Eye (tissue), 1 donor: ENCODE results near the gene EXOC4.

Experiments
- DNase-seq: peaks from one replicate; pipeline ENCODE4 v3.0.0-alpha.2; 2015

Gene EXOC4

DNA sequence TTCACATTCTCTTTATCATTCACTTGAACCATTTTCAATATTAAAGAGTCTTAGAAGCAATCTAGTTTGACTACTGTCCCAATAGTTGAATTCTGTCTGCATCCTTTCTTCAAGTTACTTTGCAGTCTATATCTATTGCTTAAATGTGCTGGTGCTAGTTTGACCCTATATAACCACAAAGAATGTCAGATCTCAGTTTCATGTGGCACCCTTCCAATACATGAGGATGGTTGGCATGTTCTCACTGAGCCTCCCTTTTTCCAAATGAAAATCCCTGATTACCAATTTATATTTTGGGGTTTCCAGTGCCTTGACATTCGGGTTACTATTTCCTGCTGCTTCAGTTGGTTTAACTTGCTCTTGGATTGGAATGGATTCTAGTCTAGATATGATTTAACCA, 292.7 kb downstream of the EXOC4 start:
- no peak for DNase-seq

DNA sequence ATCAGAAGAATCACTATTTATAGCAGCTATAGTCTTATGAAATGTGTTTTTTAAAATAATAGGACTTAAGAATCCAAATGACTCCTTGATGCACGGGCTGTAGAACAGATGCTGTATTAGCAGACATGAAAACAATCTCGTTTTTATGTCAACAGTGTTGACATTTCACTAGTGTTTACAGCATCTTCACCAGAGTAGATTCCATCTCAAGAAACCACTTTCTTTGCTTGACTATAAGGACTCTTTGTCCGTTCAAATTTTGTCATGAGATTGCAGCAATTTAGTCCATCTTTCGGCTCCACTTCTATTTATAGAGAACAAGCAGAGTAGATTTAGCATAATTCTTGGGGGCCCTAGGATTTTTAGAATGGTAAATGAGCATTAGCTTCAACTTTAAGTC, 295.1 kb downstream of the EXOC4 start:
- no peak for DNase-seq

- no peak for DNase-seq
These were observed 296.8 kb downstream of the EXOC4 start for GRCh38 chr7:133549633-133550032.

DNA sequence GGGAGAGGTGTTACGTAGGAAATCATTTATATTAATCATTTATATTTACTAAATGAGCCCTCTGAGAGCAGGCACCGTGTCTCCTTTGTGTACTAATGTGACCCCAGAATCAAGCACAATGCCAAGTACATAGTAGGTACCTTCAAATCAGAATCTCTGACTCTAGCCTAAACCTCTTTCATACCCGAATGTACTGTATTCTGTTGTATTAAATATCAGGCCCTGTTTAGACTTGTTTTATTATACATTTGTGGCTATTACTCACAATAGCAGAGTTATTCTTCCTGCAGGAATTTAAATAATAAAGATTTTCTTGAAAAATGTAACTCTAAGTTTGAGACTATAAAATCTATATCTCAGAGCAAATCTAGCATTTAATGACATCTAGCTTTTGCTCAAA, 297.3 kb downstream of the EXOC4 start:
- DNase-seq = no peak

GRCh38 chr7:133550811-133551210, 297.9 kb downstream of the EXOC4 start:
- no peak for DNase-seq

- no peak for DNase-seq
These were observed 298.6 kb downstream of the EXOC4 start for GRCh38 chr7:133551466-133551865.

DNA sequence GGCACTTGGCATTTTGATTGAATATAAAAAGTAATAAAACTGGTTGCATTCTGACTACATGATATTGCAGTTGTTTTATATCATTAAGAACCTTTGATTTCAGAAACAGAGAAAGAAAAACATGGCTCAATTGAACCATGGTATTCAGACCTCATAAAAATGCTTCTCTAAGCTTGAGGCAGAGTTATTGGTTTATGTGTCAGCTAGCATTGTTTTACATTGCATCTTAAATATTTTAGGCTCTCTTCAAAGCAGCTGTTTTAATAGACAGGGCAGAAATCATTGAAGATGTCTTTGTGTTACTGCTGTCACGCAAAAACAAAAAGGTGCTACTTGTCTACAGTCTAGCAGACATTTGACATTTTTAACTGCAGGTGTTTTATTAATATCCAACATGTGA, 299.2 kb downstream of the EXOC4 start:
- no peak for DNase-seq

DNA sequence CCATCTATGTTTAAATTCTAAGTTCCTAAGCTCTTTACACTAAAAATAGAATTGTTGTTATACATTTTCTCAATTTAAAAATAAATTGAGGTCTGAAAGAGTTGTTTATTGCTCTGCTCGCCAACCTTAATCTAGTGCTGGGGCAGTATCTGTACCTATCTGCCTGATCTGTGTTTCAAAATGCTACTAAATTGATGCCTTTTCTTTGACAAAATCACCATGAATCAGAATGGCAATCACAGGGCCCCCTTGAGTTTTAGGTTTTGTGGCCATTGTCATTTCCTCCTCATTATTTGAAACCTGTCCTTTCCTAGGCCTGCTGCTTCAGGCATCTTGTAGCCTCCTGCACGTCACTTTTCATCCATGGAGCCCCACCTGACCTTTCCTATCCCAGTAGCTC, 301.5 kb downstream of the EXOC4 start:
- DNase-seq = no peak

GRCh38 chr7:133556048-133556447, 303.2 kb downstream of the EXOC4 start:
- DNase-seq = no peak

GRCh38 chr7:133556553-133556952, 303.7 kb downstream of the EXOC4 start:
- DNase-seq = no peak

- DNase-seq = no peak
These were observed 308.0 kb downstream of the EXOC4 start for GRCh38 chr7:133560900-133561299.

DNA sequence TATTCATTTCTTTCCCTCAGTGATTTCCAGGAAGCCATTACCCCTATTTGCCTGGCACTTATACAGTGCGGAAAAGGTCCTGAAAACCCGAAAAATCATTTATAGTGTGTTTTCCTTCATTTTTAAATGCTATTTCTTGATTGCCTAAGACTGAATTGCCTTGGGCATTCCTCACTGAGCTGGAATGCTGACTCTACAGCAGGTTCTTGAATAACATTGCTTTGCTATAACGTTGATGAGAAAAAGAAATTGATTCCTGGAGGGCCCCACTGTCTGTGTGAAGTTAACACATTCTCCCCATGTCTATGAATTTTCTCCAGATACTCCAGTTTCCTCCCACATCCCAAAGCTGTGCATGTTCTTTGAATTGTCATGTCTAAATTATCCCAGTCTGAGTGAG, 308.5 kb downstream of the EXOC4 start:
- no peak for DNase-seq

- DNase-seq = peak; percentile 13
These were observed 309.7 kb downstream of the EXOC4 start for GRCh38 chr7:133562621-133563020.

- no peak for DNase-seq
These were observed 310.4 kb downstream of the EXOC4 start for GRCh38 chr7:133563251-133563650.

DNA sequence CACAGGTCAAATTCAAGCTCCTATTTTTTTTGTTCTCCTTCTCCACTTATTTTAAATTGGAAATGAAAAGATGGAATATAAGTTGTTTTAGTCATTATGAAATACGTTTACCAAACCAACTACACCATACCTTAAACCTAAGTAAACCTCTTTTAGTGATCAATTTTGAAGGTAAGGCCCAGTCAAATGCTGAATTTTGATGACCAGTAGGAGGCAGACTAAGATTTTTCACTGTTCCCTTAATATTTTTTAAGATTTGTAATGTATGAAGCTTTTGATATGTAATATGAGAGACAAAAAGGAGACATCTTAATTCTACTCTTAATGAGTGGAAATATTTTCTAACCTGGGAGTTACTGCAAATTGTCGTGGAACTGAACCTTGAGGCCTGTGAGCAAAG, 311.6 kb downstream of the EXOC4 start:
- DNase-seq = no peak

DNA sequence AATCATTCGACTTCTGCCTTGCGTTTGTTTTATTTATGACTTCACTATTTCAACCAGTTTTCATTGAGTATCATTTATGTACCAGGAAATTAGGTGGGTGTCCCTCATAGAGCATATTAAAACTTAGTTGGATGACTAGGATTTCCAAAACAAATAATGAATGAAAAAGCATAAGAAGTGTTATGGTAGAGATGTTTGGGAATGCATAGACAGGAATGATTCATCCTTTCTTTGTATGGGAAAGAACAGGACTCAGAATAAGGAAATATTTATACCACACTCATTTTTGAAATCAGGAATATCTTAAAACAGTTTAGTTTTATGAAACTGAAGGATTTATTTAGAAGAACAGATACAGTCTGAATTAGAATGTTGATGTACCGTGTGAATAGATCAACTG, 315.7 kb downstream of the EXOC4 start:
- DNase-seq = no peak

- DNase-seq = no peak
These were observed 317.4 kb downstream of the EXOC4 start for GRCh38 chr7:133570321-133570720.

DNA sequence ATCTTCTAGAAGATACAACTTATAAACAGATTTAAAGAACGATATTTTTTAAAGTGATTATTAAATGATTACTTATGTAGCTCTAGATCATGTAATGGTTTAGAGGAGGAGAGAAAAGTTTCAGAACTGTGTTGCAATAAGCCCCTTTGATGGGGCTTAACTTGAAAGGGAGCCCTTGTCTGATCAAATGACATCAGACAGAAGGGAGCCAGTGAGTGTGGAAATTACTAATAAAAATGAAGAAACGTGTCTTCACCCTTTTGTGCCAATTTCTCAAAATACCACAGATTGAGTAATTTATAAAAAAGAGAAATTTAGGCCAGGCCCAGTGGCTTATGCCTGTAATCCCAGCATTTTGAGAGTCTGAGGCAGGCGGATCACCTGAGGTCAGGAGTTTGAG, 318.2 kb downstream of the EXOC4 start:
- DNase-seq = no peak

- DNase-seq = no peak
These were observed 319.2 kb downstream of the EXOC4 start for GRCh38 chr7:133572087-133572486.

DNA sequence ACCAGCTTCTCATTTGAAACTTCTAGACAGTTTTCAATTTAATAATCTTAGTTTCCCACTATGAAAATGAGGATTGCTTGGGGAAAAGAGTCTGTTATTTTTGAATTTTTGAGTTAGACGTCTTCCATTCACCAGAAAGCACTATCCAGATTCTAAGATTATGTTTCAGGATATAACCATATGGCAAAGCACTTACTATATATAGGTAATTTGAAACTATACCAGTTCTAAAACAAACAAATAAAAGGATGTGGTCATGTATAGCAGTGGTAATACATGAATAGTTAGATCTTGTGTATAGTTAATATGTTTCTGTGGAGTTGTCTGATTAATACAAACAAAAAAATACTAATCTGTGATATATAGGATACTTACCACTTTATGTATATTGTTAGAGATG, 320.0 kb downstream of the EXOC4 start:
- DNase-seq = no peak

DNA sequence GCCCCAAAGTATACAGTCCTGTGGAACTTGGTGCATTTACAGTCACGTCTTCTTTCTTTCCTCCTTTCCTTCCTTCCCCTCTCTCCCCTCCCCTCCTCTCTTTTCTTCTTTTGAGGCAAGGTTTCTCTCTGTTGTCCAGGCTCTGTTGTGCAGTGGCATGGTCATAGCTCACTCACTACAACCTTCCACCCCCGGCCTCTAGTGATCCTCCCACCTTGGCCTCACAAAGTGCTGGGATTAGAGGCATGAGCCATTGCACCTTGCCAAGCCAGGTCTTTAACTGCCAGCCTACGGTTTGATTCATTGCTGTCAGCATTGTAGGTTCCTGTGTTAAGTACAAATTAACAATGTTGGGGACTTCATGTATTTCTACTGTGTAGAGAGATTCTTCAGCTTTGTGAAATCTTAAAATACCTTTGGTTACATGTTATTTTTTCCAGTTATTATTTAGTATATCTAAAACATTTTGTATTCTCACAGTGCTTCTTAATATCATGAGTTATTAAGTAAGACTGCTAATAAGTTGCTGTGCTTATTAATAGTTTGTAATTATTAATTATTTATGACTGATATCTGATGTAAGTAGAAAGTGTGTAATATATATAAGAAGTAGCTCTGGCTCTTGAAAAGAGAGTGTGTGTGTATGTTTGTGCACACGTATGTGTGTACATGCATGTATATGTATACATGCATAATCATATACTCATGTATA, 320.8 kb downstream of the EXOC4 start:
- no peak for DNase-seq

DNA sequence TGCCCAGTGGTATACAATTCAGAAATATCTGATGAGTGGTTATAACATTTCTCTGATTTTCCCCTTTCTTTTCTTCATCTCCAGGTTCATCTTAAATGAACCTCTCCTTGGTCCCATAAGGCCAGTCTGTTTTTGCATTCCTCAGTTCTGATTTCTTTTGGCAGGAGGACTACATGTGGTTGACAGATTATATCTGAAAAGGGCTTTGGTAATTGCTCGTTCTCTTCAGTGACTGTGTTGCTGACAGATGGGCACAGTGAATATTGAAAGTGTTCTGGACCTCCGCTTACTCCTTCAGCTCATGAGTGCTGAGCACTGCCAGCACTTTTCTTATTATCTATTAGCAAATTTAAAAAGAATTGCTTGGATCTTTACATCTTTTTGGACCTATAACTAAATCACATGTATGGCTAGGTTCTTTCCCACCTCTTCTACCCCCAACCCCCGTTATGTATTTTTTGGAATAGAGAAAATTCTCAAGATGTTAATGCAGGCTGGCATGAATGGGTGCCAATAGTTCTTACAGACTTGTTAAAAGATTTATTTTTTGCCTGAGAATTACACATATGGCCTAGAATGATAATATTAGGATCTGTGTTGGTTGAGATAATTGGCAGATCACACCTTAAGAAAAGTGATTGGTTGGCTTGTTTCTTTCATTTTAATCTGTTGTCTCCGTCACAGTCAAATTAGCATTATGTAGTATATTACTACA, 323.0 kb downstream of the EXOC4 start:
- peak; percentile 56 for DNase-seq

DNA sequence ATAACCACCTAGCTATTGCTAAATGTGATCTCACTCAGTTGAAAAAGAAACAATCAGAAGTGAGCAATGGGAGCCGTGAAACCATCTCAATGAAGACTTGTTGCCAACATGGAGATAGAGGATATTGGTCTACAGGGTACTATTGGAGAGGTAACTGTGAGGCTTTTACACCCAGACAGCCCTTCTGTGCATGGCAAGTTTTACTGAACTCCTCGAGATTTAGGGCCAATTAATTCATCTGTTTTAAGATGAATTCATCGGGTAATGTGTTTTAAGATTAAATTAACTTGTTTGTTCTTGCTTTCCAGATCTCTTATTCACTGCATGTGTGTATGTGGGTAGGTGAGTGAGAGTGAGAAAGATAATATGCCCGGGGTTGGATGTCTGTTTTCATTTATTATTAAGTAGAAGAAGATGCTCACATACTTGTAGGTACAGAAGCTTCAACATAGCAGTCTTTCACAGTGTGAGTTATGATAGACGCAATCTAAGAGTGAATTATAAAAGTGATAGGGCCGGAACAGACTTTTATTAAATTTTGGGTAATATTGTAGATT, 323.8 kb downstream of the EXOC4 start:
- no peak for DNase-seq

DNA sequence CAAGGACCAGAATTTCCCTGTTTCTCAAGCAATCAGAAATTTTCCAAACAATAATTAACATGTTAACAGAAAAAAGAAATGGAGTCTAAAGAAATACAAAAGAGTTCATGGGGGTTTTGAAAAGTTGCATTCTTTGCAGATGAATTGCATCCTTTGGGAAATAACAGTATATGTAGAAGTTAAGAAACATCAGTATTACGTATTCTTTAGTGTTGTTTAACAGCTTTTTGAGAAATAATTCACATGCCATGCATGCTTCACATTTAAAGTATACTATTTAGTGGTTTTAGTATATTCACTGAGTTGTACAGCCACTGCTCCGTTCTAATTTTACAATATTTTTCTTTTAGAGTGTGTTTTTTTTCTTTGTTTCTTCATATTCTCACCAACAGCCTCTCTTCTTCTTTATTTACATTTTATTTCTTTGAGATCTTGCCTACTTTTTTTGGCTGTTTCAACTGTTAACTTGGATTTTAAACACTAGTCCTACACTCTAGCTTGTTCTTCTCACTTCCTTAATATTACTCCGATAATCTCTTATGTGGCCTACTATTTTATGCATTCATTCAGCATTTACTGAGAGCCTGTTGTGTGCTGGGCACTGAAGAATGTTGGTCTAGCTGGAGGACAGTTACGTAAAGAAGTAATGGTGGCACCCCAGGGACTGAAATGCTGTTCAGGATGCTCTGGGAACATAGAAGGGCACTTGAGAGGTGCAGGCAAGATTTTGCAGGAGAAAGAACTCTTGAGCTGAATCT, 330.1 kb downstream of the EXOC4 start:
- DNase-seq = no peak
